GM10248 (cell line): ENCODE results near the gene CHTF8.

Experiments used
- CTCF ChIA-PET: fragments of 300-600 bp; sonication (Branson Sonifier 250); formaldehyde crosslinking; extraction: SDS; loops from one replicate; lab custom pipeline; 2021; ENCODE audit warnings: antibody characterized with exemption; lab: Yijun Ruan, JAX
- POLR2A ChIA-PET: fragments of 350-650 bp; sonication (Branson Sonifier 250); formaldehyde crosslinking; extraction: SDS; loops from one replicate; lab custom pipeline; 2020; ENCODE audit warnings: antibody characterized with exemption; lab: Yijun Ruan, JAX
- DNase-seq: peaks from one replicate; pipeline ENCODE4 v3.0.0; 2012; ENCODE audit errors: extremely low spot score
- CTCF ChIP-seq: IDR thresholded peaks from 2 replicates; pipeline ENCODE4 v1.5.1; 2012; ENCODE audit warnings: mild to moderate bottlenecking, low read depth; ENCODE audit errors: extremely low read depth, missing control alignments, control extremely low read depth

Gene CHTF8

GRCh38 chr16:69115361-69115760 lies 17.0 kb downstream of the CHTF8 start:
- no peak for DNase-seq
- TF ChIP-seq CTCF: no peak
- POLR2A ChIA-PET: no interaction called here
- CTCF ChIA-PET: interaction anchor here (2.2 to 4.1 kb wide), 3 partner anchors 9 to 170 kb away, joined by 10 to 18 read pairs (median 14); no protein-coding TSS in a partner anchor

- TF ChIP-seq CTCF: no peak
- ChIA-PET CTCF (interaction anchor here (2.2 to 4.1 kb wide), 3 partner anchors 10 to 170 kb away, joined by 10 to 18 read pairs (median 14); no protein-coding TSS in a partner anchor), POLR2A (interaction anchor here (0.6 kb wide), 1 partner anchor 16 kb away, joined by 3 read pairs; no protein-coding TSS in a partner anchor)
- no peak for DNase-seq
These were observed 17.4 kb downstream of the CHTF8 start for GRCh38 chr16:69114976-69115355.

DNA sequence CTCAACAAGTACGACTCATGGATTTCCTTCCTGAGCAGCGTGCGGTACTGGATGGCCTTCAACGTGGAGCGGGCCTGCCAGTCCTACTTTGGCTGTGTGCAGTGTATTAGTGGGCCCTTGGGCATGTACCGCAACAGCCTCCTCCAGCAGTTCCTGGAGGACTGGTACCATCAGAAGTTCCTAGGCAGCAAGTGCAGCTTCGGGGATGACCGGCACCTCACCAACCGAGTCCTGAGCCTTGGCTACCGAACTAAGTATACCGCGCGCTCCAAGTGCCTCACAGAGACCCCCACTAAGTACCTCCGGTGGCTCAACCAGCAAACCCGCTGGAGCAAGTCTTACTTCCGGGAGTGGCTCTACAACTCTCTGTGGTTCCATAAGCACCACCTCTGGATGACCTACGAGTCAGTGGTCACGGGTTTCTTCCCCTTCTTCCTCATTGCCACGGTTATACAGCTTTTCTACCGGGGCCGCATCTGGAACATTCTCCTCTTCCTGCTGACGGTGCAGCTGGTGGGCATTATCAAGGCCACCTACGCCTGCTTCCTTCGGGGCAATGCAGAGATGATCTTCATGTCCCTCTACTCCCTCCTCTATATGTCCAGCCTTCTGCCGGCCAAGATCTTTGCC lies 17.9 kb downstream of the CHTF8 start:
- no peak for TF ChIP-seq CTCF
- POLR2A ChIA-PET: interaction anchor here (0.6 kb wide), 1 partner anchor 17 kb away, joined by 3 read pairs; no protein-coding TSS in a partner anchor
- CTCF ChIA-PET: interaction anchor here (1.1 to 4.3 kb wide), 9 partner anchors 9 to 604 kb away, joined by 3 to 60 read pairs (median 10); partner anchors contain the start of genes CHTF8, TANGO6 and UTP4
- no peak for DNase-seq

- TF ChIP-seq CTCF: no peak
- POLR2A ChIA-PET: no interaction called here
- CTCF ChIA-PET: interaction anchor here (0.9 to 4.3 kb wide), 26 partner anchors 8 to 603 kb away, joined by 3 to 60 read pairs (median 4); partner anchors contain the start of genes CHTF8, TANGO6 and UTP4
- no peak for DNase-seq
These were observed 19.2 kb downstream of the CHTF8 start for GRCh38 chr16:69113216-69113615.

DNA sequence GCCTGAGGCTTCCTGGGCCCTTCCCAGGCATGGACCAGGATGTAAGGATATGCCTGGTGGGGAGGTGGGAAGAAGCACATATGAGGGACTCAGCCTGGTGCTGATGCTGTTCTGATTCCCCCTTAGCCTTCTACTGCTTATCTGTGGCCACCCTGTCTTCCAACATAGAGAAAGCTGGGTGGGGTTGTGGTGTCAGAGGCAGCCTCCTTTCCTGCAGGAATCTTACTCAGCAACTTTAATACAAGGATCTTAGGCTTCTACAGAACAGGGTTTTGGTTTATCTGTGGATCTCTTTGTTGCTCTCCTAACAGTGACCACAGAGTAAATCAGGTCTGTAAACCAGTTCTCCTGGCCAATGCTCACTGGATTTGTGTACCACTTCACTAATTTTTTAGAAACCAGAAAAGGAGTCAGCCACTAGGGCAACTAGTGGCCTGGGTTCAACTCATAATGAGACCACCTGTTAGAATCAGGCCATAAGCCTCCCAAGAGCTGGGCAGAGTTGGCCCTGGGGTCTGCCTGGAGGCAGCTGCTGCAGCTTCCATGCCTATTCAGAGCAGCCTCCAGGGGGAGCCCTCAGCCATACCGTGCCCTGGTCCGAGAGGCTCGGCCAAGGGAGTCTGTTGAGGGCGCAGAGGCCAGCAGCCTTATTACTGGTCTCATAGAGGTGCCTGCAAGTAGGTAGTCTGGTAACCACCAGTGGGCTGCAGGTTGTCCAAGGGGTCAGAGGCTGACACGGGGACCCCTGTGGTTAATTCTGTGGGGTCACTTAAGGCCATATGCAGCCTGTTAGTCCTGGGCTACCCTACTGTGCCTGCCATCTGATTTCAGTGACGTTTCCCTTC lies 19.9 kb downstream of the CHTF8 start:
- peak; percentile 82 for TF ChIP-seq CTCF
- POLR2A ChIA-PET: interaction anchor here (0.6 kb wide), 1 partner anchor 418 kb away, joined by 6 read pairs; no protein-coding TSS in a partner anchor
- peak; percentile 79 for DNase-seq
- CTCF ChIA-PET: interaction anchor here (0.6 to 4.3 kb wide), 30 partner anchors 9 to 592 kb away, joined by 3 to 60 read pairs (median 4); partner anchors contain the start of genes CHTF8, TANGO6 and UTP4

GRCh38 chr16:69111876-69112230 lies 20.5 kb downstream of the CHTF8 start:
- DNase-seq: no peak
- no peak for TF ChIP-seq CTCF
- POLR2A ChIA-PET: no interaction called here
- CTCF ChIA-PET: interaction anchor here (0.9 to 4.3 kb wide), 15 partner anchors 9 to 583 kb away, joined by 3 to 60 read pairs (median 6); no protein-coding TSS in a partner anchor
